Keratinocyte (primary cell): ENCODE results near the gene SLC39A9. TPM values are rescaled to one million over a fixed set of nuclear protein-coding genes. Genes with fewer than 3 reads are reported as not detected.

Experiments
- DNase-seq: peaks from one replicate; pipeline ENCODE4 v3.0.0-alpha.2; 2011; ENCODE audit warnings: low read depth, missing footprints, low spot score
- FAIRE-seq: peaks from 2 replicates; lab custom pipeline; 2011; peaks lifted over from hg19 to GRCh38; lab: Jason Lieb, UNC
- H2AFZ ChIP-seq: 2 replicates; pipeline ENCODE4 v1.6.0; 2012; ENCODE audit warnings: low read length, control low read depth, inconsistent platforms; ENCODE audit not compliant: control insufficient read depth
- H3K27ac ChIP-seq: 2 replicates; pipeline ENCODE4 v1.5.1; 2011; ENCODE audit warnings: low read length; ENCODE audit not compliant: control insufficient read depth, insufficient read depth
- H3K27me3 ChIP-seq: 3 replicates; pipeline ENCODE4 v1.6.0; 2011; ENCODE audit warnings: low read length; ENCODE audit not compliant: control insufficient read depth, insufficient read depth; ENCODE audit errors: extremely low read depth
- H3K36me3 ChIP-seq, 2 experiments: 2 replicates in 1 of 2; 3 replicates in 1 of 2; pipeline ENCODE4 v1.5.1; 2011; ENCODE audit warnings: low read length in 2 of 2, mild to moderate bottlenecking in 1 of 2; ENCODE audit not compliant: control insufficient read depth in 2 of 2, insufficient read depth in 2 of 2; ENCODE audit errors: extremely low read depth in 1 of 2
- H3K4me1 ChIP-seq: 3 replicates; pipeline ENCODE4 v1.5.1; 2011; ENCODE audit warnings: low read length; ENCODE audit not compliant: control insufficient read depth, insufficient read depth; ENCODE audit errors: extremely low read depth
- H3K4me2 ChIP-seq: 3 replicates; pipeline ENCODE4 v1.6.0; 2011; ENCODE audit warnings: low read depth, low read length; ENCODE audit not compliant: control insufficient read depth, insufficient read depth; ENCODE audit errors: extremely low read depth
- H3K4me3 ChIP-seq, 3 experiments: fragments of 200-600 bp in 1 of 3; sonication (generic) in 1 of 3; 2 replicates in 2 of 3; 3 replicates in 1 of 3; pipeline ENCODE4 v1.5.1; 2011 to 2016; ENCODE audit warnings: low read length in 3 of 3, mild to moderate bottlenecking in 3 of 3, control low read depth in 2 of 3, inconsistent platforms in 1 of 3, low read depth in 1 of 3, mixed read lengths in 1 of 3, mixed run types in 1 of 3, moderate library complexity in 1 of 3; ENCODE audit not compliant: control insufficient read depth in 2 of 3, insufficient read depth in 2 of 3; ENCODE audit errors: extremely low read depth in 1 of 3
- H3K79me2 ChIP-seq: 2 replicates; pipeline ENCODE4 v1.6.0; 2012; ENCODE audit warnings: low read length; ENCODE audit not compliant: control insufficient read depth, insufficient read depth
- H3K9ac ChIP-seq: 3 replicates; pipeline ENCODE4 v1.6.0; 2011; ENCODE audit warnings: low read length; ENCODE audit not compliant: control insufficient read depth, insufficient read depth; ENCODE audit errors: extremely low read depth
- H3K9me1 ChIP-seq: 3 replicates; pipeline ENCODE4 v1.6.0; 2011; ENCODE audit warnings: low read length; ENCODE audit not compliant: control insufficient read depth, insufficient read depth; ENCODE audit errors: extremely low read depth
- H3K9me3 ChIP-seq: 2 replicates; pipeline ENCODE4 v1.5.1; 2012; ENCODE audit warnings: low read depth, low read length; ENCODE audit not compliant: control insufficient read depth
- H4K20me1 ChIP-seq: 3 replicates; pipeline ENCODE4 v1.6.0; 2011; ENCODE audit warnings: low read length; ENCODE audit not compliant: control insufficient read depth, insufficient read depth; ENCODE audit errors: extremely low read depth
- EZH2 ChIP-seq: IDR thresholded peaks from one replicate; pipeline ENCODE4 v1.6.1; 2012; ENCODE audit warnings: inconsistent platforms, mild to moderate bottlenecking, low read length, moderate library complexity
- dilution Hi-C: fragments of 300-500 bp; cut with MboI; formaldehyde crosslinking; loops from one replicate; pipeline ENCODE4 v1.7.0; 2020; ENCODE audit warnings: low sequenced_read_pairs; ENCODE audit not compliant: extremely low pct_ligation_motif_present
- polyA plus RNA-seq, 5 experiments: library from polyadenylated mRNA; depleted of rRNA in 3 of 5; stranded (reverse) in 3 of 5; stranded (forward) in 1 of 5; unstranded in 1 of 5; fragments of >200 nt; gene quantifications; 1 replicate in 1 of 5; 2 replicates in 3 of 5; 3 replicates in 1 of 5; pipeline versions ENCODE4 v1.2.1 to v1.2.3, GENCODE V29; 2011 to 2012; ENCODE audit warnings: missing spikeins in 2 of 5, low read depth in 1 of 5, low replicate concordance in 1 of 5
- TF ChIP-seq, protein P1 (sequence below), 3 experiments: IDR thresholded peaks in 1 of 3; conservative IDR thresholded peaks in 1 of 3; optimal IDR thresholded peaks in 1 of 3; 2 replicates in 2 of 3; 3 replicates in 1 of 3; pipeline versions ENCODE3 to v1.5.1; 2011; ENCODE audit warnings: low read length in 3 of 3, mild to moderate bottlenecking in 3 of 3, moderate library complexity in 2 of 3, control low read depth in 1 of 3, inconsistent platforms in 1 of 3; ENCODE audit not compliant: insufficient read depth in 2 of 3; ENCODE audit errors: extremely low read depth in 1 of 3

SLC39A9 gene
- polyA plus RNA-seq, 1 donor (not counting 4 experiments of a cell fraction or from before 2014, with no cell fraction given) = 58.8 TPM

GRCh38 chr14:69481815-69482568 lies 83.5 kb downstream of the SLC39A9 start:
- FAIRE-seq = no peak

DNA sequence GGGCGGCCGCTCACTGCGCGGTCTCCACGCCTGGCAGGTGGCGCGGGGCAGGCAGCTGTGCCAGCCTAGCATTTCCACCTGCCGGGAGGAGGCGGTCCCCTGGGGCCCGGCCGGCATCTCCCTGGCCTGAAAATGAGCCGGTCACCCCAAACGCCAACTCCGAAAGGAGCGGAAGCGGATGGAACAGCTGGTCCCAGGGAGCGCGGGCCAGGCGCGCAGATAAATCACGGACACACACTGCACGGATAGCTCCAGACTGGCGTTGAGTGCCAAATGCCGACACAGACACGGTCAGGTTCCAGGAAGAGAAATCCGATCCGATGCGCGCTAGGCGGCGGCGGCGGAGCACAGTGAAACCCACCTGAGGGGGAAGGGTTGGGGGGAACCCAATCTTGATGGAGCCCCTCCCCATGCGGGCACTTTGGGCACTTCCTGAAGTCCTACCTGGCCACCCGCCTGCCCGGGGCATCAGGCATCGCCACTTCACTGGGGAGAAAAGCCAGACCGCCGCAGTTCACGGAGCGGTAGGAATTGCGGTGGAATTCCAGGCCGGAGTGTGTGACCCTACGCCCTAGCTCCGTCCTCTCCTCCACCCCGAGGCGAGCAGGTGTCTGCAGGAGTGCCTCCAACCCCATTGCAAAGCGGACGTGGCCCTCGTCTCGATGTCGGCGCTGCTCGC lies 85.4 kb downstream of the SLC39A9 start:
- DNase-seq (no peak), FAIRE-seq (no peak)
- H3K9me3 ChIP-seq = no peaks in the 10 kb centered on the region
- peak overlapping the region; percentile 56 for H3K4me2 ChIP-seq
- H3K27ac ChIP-seq = no peak overlapping the region
- no peaks in the 10 kb centered on the region for H3K9me1 ChIP-seq
- no peaks in the 10 kb centered on the region for H3K4me1 ChIP-seq
- H3K27me3 ChIP-seq = peaks cover 71% of the 10 kb centered on the region
- peaks cover 2% of the 10 kb centered on the region for H4K20me1 ChIP-seq
- peak overlapping the region in 1 of 3 experiments; percentile 42 for H3K4me3 ChIP-seq
- no peaks in the 10 kb centered on the region for H3K79me2 ChIP-seq
- no peaks in the 10 kb centered on the region for H3K36me3 ChIP-seq
- dilution Hi-C loops = no loop called here
- no peak overlapping the region for H2AFZ ChIP-seq
- no peak overlapping the region for H3K9ac ChIP-seq
- peak; percentile 100 for TF ChIP-seq EZH2
- TF ChIP-seq, protein P1, sequence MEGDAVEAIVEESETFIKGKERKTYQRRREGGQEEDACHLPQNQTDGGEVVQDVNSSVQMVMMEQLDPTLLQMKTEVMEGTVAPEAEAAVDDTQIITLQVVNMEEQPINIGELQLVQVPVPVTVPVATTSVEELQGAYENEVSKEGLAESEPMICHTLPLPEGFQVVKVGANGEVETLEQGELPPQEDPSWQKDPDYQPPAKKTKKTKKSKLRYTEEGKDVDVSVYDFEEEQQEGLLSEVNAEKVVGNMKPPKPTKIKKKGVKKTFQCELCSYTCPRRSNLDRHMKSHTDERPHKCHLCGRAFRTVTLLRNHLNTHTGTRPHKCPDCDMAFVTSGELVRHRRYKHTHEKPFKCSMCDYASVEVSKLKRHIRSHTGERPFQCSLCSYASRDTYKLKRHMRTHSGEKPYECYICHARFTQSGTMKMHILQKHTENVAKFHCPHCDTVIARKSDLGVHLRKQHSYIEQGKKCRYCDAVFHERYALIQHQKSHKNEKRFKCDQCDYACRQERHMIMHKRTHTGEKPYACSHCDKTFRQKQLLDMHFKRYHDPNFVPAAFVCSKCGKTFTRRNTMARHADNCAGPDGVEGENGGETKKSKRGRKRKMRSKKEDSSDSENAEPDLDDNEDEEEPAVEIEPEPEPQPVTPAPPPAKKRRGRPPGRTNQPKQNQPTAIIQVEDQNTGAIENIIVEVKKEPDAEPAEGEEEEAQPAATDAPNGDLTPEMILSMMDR (optimal IDR thresholded peaks at IDR 0.05 in 1 of 3, IDR thresholded peaks at IDR 0.05 in 1 of 3, conservative IDR thresholded peaks at IDR 0.05 in 1 of 3; ENCODE audit: extremely low read depth in 1 of 3, insufficient read depth in 2 of 3, low read length in 3 of 3) = no peak

More at GRCh38 chr14:69481815-69482568, 83.5 kb downstream of the SLC39A9 start:
- TF ChIP-seq EZH2 = no peak
- TF ChIP-seq, protein P1 (optimal IDR thresholded peaks at IDR 0.05 in 1 of 3, IDR thresholded peaks at IDR 0.05 in 1 of 3, conservative IDR thresholded peaks at IDR 0.05 in 1 of 3; ENCODE audit: extremely low read depth in 1 of 3, insufficient read depth in 2 of 3, low read length in 3 of 3) = no peak
- H3K9me1 ChIP-seq = no peaks in the 10 kb centered on the region
- DNase-seq = no peak
- H3K27me3 ChIP-seq = peaks cover 52% of the 10 kb centered on the region
- no peaks in the 10 kb centered on the region for H3K36me3 ChIP-seq
- no peak overlapping the region for H3K4me2 ChIP-seq
- no peak overlapping the region for H2AFZ ChIP-seq
- no peak overlapping the region for H3K9ac ChIP-seq
- peaks cover 2% of the 10 kb centered on the region for H4K20me1 ChIP-seq
- H3K9me3 ChIP-seq = no peaks in the 10 kb centered on the region
- H3K4me3 ChIP-seq = no peak overlapping the region
- H3K4me1 ChIP-seq = no peaks in the 10 kb centered on the region
- H3K27ac ChIP-seq = no peak overlapping the region
- no peaks in the 10 kb centered on the region for H3K79me2 ChIP-seq
- dilution Hi-C loops = no loop called here
